GDM1 (cell line): ENCODE measurements around the gene HAP1.

Experiments
- DNase-seq: peaks from one replicate; lab custom pipeline; 2025; lab: John Stamatoyannopoulos, UW

HAP1 gene

DNA sequence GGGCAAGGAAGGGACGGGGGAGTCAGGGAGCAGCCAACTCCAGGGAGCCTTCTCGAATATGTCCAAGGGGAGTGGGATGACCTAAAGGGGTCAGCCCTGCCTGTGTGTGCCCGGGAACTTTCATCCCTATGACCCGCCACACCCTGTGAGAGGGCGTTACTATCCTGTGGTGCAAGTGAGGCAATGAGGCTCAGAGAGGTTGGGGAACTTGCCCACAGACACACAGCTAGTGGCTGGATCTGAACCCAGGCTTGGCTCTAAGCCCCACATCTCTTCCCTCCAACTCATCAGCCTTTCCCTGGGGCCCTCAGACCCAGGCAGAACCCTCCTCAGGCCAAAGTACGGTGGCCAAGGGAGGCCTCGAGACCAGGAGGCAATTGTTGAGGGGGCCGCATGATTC lies 28.9 kb upstream of the HAP1 start:
- no peak for DNase-seq

DNA sequence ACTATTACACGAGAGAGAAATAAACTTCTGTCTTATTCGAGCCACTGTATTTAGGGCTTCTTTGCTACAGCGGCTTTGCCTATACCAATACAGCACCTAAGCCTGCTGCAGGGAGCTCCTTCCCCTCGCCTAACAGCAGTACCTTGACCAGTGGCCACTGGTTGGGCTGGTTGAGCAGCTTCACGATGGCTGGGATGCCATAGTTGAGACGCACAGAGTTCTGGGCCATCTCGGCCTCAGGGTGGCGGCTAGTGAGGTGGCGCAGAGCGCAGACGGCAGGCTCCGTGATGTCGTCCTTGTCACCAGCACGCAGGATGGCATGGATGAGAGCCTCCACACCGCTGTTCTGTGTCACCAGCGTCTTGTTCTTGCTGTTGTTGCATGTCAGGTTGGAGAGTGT lies 28.4 kb upstream of the HAP1 start:
- no peak for DNase-seq

DNA sequence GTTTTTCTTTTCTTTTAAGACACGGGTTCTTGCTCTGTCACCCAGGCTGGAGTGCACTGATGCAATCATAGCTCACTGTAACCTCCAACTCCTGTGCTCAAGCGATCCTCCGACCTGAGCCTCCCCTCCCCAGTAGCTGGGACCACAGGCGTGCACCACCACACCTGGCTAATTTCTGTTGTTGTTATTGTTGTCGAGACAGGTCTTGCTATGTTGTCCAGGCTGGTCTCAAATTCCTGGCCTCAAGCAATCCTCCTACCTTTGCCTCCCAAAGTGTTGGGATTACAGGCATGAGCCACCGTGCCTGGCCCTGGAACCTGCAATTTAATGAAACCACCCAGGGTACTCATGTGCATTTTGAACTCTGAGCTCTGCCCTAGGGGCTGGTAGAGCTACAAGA lies 27.9 kb upstream of the HAP1 start:
- DNase-seq: no peak

DNA sequence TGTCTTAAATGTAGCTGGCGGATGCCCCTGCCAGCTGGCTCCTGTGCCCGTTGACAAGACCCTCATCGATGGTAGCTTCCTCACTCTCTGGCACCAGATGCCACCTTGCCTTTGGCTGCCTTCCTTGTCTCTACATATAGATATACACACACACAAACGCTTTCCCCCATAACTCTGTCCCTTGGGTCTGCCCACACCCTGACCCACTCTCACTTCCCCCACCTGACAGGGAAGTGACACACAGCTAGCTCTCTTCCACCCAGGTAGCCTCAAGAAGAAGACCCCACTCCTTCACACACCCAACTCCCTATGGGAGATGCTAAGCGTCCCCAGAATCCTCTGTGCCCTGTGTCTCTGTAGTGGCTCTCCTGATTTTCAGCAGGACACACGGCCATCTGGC lies 26.4 kb upstream of the HAP1 start:
- no peak for DNase-seq

DNA sequence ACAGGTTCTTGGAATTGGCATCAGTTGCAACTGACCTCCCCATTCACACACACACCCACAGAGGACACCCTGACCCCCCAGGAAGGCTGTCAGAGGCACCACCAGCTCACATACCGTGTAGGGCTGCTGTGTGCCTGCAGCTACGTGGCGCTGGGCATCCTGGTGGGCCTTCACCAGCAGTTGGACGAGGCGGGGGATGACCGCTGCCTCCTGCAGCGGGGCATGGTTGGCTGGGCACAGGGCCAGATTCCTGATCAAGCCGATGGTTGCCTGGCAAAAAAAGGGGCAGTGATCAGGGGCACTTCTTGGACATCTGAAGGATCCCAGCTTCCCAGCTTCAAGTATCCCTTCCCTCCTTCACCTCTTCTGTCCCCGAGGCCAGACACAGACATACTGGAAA lies 24.2 kb upstream of the HAP1 start:
- DNase-seq: no peak

DNA sequence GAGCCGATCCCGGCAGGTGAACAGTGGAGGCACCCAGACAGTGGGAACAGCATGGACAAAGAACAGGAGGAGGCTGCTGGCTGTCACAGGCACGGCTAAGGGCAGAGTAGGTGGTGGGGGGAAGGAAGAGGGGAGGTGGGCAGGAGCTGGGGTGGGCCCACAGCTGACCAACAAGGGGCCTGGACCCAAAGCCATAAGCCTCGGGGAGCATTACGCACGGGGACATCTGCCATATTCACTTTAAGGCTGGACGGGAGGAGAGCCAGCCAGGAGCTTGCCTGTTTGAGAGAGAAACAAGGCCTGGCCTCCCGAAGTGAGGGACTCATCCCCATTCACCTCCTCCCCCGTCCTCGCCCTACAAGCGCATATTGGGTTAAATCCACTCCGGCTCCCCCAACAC lies 19.6 kb upstream of the HAP1 start:
- no peak for DNase-seq

DNA sequence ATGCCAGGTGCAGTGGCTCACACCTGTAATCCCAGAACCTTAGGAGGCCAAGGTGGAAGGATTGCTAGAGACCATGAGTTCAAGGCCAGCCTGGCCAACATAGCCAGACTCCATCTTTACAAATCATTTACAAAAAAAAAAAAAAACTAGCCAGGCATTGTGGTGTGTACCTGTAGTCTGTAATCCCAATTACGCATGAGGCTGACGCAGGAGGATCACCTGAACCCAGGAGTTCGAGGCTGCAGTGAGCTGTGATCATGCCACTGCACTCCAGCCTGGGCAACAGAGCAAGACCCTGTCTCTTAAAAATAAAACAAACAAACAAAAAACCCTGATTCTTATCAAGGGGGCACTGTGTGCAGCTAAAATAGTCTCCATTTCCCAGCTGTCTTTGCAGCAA lies 16.8 kb upstream of the HAP1 start:
- no peak for DNase-seq

DNA sequence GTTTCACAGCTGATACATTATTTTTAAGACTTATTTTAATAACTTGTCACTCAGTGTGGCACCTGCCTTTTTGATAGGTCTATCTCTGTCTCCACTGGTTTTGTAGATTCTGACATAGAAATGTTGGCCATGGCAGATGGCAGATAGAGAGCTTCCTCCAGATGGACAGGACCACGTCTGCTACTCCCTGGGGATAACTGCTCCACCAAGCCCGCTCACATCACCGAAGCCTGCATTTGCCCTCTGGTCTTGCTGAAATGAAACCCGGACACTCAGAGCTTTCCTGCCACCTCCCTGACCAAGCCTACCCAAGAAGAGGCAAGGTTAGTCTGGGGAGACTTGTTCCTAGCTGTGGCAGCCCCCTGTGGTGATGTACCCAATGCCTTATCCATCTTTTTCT lies 16.4 kb upstream of the HAP1 start:
- DNase-seq: no peak

DNA sequence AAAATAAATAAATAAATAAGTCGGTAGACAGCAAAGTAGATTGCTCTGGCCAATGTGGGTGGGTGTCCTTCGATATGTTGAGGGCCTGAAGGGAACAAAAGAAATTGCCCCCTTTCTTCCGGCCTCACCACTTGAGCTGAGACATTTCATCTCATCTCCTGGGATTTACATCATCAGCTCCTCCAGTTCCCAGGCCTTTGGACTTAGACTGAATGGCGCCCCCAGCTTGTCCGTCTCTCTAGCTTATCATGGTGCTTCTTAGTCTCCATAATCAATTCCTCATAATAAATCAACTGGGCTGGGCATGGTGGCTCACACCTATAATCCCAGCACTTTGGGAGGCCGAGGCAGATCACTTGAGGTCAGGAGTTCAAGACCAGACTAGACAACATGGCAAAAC lies 13.8 kb upstream of the HAP1 start:
- DNase-seq: no peak

DNA sequence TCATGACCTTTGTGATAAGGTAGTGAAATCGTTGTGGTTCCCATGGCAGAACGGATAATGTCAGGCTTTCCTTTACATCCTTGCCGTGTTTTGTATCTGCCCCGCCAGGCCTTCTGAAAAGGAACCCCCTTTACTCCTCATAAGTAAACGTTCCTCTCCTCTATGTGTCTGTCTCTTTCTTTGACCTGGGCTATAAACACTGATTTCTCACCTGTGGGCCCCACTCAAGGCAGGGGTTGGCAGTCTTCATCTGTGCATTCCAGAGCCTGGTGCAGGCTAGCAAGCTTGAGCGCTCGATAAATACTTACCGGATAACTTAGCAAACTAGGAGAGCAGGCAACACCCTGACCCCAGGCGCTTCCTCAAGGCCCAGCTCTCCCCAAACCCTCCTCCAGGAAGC lies 7.3 kb upstream of the HAP1 start:
- no peak for DNase-seq

DNA sequence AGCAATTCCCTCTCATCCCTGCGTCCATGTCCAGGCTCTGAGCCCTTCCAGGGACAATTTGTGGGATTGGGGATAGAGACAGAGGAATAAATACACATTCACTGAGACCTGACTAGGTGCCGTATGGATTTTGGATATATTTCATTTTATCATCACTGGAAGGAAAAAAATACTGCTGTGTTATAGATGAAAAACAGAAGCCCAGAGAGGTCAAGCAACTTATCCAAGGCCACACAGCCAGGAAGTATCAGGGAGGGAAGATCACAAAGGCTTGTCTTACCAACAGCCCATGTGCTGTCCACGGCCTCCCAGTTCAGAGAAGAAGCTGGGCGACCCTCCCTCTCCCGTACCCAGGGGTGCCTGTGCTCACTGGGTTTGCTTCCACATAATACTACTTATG lies 6.1 kb upstream of the HAP1 start:
- DNase-seq: no peak

DNA sequence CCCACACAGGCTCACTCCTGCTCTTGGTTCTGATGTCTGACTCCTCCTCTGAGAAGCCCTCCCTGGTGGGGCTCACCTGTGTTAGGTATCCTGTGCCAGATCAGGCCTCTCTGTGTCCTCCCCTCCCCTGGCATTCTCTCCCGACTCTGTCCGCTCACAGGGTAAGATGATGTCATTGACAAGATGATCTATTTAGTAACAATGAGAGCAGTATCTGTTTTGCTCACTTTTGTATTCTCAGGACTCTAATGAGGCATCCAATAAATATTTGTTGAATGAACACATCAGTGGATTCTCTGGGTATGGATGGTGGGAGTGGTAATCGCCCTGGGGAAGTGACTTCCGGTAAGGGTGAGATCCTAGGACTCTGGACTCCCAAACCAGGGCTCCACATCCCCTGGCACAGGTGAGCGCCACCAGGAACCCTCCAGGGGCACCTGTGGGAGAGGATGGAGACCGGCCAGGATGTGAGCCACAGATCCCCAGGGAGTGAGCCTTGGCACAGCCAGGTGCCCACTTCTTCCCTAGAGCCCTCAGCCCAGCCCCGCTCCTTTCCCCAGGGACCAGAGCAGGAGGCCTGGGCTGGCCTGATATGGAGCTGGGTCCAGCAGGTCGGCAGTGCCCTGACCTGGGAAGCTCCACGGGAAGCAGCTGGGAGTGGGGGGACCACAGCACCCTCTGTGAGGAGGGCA lies 5.4 kb upstream of the HAP1 start:
- DNase-seq: no peak

DNA sequence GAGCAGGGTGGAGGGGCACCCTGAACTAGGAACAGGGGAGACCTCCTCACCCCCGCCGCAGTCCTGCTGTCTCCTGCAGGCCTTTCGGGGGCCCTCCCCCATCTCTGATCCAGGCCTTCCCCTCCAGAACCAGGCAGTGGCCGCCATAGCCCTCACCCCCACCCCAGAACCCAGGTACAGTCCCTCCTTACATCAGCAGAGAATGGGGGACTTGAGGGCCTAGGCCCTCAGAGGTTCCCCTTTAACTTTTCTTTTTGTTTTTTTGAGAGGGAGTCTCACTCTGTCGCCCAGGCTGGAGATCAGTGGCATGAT lies 4.3 kb upstream of the HAP1 start:
- DNase-seq: no peak

DNA sequence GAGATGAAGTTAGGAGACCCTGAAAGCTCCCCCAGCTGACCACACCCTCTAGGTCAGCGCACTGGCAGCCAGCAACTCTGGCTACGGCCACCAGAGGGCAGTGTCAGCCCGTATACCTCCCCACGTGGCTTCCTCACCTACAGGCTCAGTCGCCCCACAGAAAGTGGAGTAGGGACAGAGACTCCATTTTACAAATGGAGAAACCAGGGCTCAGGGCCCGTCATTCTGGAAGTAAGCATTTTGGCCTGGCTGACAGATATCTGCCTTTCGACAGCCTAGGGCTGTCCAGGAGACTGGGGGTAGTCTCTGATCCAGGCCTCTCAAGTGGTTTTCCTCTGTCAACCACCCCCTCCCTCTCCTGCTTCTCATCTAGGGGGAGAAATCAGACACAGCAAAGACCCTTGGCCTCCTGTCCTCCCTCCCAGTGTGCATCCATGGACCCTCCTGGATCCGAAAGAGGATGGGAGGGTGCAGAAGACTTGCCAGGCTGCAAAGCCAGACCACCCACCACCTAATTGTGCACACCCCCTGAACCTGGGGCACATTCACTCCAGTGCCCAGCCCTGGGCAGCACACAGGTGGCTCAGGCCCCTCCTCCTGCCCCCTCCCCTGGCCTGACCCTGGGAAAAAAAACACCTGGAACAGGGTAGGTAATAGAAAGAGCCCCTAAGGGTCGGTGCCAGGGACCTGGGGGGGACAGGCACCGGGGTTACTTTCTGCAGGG lies 3.8 kb upstream of the HAP1 start:
- peak; percentile 72 for DNase-seq

DNA sequence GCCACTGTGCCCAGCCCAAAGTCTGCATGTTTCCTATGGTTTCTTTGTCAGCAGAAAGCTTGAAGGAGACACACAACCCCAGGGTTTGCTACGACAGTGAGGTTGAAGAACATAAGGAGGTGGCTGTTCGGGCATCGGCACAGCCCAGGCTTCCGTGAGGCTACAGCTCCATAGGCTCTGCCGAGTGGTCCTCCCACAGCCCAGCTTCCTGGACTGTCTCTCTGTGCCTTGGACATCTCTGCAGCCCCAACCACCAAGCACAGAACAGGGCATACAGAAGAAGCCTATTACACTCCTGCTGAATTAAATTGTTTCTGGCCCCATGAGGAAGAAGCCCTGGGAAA lies 3.2 kb upstream of the HAP1 start:
- no peak for DNase-seq

DNA sequence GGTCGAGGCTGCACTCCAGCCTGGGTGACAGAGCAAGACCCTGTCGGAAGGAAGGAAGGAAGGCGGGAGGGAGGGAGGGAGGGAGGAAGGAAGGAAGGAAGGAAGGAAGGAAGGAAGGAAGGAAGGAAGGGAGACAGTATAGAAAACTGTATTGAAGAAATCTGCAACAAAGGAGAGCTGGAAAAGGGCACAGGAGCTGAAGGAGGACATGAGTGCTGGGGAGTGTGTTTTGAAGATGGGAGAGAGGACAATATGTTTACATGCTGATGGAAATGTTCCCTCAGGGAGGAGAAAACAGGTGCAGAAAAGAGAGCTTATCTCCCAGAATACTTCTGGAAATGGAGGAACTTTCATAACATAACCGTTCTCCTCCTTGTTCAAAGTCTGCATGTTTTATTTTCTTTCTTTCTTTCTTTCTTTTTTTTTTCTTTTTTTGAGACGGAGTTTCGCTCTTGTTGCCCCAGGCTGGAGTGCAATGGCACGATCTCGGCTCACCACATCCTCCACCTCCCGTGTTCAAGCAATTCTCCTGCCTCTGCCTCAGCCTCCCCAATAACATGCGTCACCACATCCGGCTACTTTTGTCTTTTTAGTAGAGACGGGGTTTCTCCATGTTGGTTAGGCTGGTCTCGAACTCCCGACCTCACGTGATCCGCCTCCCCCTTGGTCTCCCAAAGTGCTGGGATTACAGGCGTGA lies 2.7 kb upstream of the HAP1 start:
- DNase-seq: no peak

DNA sequence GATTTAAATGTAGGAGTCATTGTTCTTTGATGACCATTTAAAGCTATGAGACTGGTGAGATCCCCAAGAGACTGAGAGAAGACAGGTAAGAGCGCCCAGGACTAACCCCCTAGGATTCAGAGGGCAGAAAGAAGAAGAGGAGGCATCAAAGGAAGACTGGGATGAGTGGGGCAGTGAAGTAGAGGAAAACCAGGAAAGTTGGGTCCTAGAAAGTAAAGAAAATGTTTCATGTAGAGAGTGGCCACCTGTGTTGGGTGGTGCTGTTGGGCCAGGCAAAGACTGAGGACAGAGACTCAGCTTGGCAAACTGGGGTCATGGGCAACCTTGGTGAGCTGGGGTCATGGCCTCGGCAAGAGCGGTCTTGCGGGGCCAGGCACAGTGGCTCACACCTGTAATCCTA lies 1.3 kb upstream of the HAP1 start:
- no peak for DNase-seq

DNA sequence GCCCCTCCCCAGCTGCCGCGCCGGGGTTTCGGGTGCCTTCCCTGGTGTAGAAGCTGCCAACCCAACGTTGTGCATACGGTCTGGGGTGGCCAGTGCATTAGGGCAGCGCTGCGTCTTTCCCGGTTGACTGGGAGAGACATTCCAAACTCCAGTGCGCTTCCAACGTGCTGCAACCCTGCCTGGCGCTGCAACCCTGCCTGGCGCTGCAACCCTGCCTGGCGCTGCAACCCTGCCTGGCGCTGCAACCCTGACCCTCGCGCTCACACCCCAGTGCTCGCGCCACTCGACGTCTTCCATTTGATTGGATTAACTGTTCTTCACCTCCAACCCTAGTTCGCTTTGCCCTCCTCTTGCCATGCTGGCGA lies 488 bp upstream of the HAP1 start:
- DNase-seq: no peak

DNA sequence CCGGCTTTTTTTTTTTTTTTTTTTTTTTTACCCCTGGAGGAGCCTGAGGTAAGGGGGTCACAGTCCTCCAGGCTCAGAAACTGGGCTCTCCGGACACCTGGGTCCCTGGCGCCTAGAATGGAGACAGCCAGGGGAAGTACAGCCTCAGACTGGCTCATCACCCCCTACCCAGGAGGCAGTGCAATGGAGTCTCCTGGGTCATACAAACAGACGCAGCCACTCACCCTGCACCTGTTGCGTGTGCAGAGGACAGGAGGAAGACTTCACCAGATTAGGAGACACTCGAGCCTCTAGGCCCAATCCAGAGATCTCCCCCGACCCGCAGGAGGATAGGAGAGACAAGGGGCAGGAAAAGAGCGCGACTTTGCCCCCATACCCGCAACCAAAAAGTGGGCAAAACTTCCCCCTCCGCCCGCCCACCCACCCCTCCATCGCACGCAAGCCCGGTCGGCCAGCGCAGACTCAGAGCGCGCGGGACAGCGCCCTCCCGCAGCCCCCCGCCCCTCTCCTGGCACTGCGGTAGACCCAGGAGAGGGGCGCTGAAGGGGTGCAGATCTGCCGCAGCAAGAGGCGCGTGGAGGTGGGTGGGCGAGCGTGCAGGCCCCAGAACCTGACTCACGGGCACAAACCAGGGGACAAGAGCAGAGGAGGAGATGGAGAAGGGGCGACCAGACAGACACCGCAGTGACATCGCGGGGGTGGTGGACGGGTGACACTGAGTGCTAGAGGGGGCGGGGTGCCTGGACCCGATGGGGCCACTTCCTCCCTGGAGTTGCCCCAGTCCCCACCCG lies 900 bp downstream of the HAP1 start:
- DNase-seq: no peak

DNA sequence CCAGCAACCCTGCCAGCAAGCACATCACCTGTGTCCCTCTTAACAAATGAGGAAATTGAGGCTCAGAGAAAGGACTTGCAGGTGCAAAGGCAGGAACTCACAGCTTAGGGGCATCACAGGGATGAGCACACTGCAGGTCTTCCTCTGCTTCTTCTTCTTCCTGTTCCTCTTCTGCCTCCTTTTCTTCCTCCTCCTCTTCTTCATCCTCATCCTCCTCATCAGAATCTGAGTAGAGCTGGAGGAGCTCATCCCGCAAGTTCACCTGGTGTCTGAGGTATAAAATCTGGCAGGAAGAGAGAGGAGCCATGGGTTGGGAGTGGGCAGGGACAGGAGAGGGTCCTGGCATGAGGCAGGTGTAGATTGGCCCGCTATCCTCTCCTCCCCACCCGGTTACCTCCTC lies 2.6 kb downstream of the HAP1 start:
- DNase-seq: no peak

DNA sequence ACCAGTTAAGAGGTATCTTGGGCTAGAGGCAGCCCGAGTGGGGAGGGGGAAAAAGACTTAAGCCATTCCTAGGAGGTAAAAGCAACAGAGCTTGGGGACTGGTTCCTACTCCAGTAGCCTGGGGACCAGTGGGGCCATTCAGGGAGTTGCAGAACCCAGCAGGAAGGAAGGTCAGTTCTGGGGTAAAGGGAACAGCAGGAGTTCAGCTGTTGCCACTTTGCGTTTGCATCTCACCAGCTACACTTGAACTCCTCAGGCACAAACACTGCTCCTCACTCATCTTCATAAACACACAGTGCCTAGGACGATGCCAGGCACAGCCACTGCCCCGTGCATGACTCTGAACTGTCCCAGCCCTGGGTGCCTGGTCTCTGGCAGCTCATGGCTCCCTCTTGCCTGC lies 4.0 kb downstream of the HAP1 start:
- no peak for DNase-seq

DNA sequence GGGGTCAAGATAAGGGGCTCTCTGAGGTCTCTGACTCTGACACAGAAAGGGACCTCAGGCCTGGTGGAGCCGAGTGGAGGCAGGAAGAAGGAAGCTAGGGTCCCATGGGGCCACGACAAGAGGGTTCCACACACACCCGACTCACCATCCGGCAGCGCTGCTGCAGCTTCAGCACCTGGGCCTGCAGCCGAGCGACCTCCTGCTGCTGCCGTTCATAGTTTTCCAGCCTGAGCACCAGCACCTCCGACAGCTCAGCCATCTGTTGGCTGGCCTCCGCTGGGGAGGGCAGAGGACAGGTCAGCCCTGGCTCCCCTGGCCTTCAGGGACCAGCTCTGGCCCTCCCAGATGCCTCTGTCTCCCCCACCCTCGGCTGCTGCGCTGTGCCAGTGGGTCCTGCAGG lies 6.4 kb downstream of the HAP1 start:
- no peak for DNase-seq

DNA sequence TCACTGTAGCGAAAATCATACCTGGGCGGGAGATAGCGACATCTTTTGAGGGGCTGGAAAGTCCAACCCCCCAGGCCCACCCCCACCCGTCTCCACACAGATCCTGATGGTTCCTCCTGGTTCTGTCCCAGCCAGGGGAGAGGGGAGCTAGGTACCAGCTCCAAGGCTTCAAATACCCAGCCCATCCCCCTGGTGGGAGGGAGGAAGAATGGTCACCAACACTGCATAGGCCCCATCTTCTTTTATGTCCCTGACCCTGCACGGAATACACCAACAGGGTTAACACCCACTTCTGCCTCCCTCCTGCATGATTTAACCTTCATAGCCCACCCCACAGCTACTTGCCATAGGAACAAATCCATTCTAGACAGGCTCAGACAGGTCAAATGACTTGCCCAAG lies 9.3 kb downstream of the HAP1 start:
- DNase-seq: no peak
